Keratinocyte (primary cell): ENCODE data around the gene GZMM. TPM values are rescaled to one million over a fixed set of nuclear protein-coding genes. Genes with fewer than 3 reads are reported as not detected.

Experiments
- DNase-seq: peaks from one replicate; pipeline ENCODE4 v3.0.0-alpha.2; 2011; ENCODE audit warnings: low read depth, missing footprints, low spot score
- FAIRE-seq: peaks from 2 replicates; lab custom pipeline; 2011; peaks lifted over from hg19 to GRCh38; lab: Jason Lieb, UNC
- H2AFZ ChIP-seq: 2 replicates; pipeline ENCODE4 v1.6.0; 2012; ENCODE audit warnings: low read length, control low read depth, inconsistent platforms; ENCODE audit not compliant: control insufficient read depth
- H3K27ac ChIP-seq: 2 replicates; pipeline ENCODE4 v1.5.1; 2011; ENCODE audit warnings: low read length; ENCODE audit not compliant: control insufficient read depth, insufficient read depth
- H3K27me3 ChIP-seq: 3 replicates; pipeline ENCODE4 v1.6.0; 2011; ENCODE audit warnings: low read length; ENCODE audit not compliant: control insufficient read depth, insufficient read depth; ENCODE audit errors: extremely low read depth
- H3K36me3 ChIP-seq, 2 experiments: 2 replicates in 1 of 2; 3 replicates in 1 of 2; pipeline ENCODE4 v1.5.1; 2011; ENCODE audit warnings: low read length in 2 of 2, mild to moderate bottlenecking in 1 of 2; ENCODE audit not compliant: control insufficient read depth in 2 of 2, insufficient read depth in 2 of 2; ENCODE audit errors: extremely low read depth in 1 of 2
- H3K4me1 ChIP-seq: 3 replicates; pipeline ENCODE4 v1.5.1; 2011; ENCODE audit warnings: low read length; ENCODE audit not compliant: control insufficient read depth, insufficient read depth; ENCODE audit errors: extremely low read depth
- H3K4me2 ChIP-seq: 3 replicates; pipeline ENCODE4 v1.6.0; 2011; ENCODE audit warnings: low read depth, low read length; ENCODE audit not compliant: control insufficient read depth, insufficient read depth; ENCODE audit errors: extremely low read depth
- H3K4me3 ChIP-seq, 3 experiments: fragments of 200-600 bp in 1 of 3; sonication (generic) in 1 of 3; 2 replicates in 2 of 3; 3 replicates in 1 of 3; pipeline ENCODE4 v1.5.1; 2011 to 2016; ENCODE audit warnings: low read length in 3 of 3, mild to moderate bottlenecking in 3 of 3, control low read depth in 2 of 3, inconsistent platforms in 1 of 3, low read depth in 1 of 3, mixed read lengths in 1 of 3, mixed run types in 1 of 3, moderate library complexity in 1 of 3; ENCODE audit not compliant: control insufficient read depth in 2 of 3, insufficient read depth in 2 of 3; ENCODE audit errors: extremely low read depth in 1 of 3
- H3K79me2 ChIP-seq: 2 replicates; pipeline ENCODE4 v1.6.0; 2012; ENCODE audit warnings: low read length; ENCODE audit not compliant: control insufficient read depth, insufficient read depth
- H3K9ac ChIP-seq: 3 replicates; pipeline ENCODE4 v1.6.0; 2011; ENCODE audit warnings: low read length; ENCODE audit not compliant: control insufficient read depth, insufficient read depth; ENCODE audit errors: extremely low read depth
- H3K9me1 ChIP-seq: 3 replicates; pipeline ENCODE4 v1.6.0; 2011; ENCODE audit warnings: low read length; ENCODE audit not compliant: control insufficient read depth, insufficient read depth; ENCODE audit errors: extremely low read depth
- H3K9me3 ChIP-seq: 2 replicates; pipeline ENCODE4 v1.5.1; 2012; ENCODE audit warnings: low read depth, low read length; ENCODE audit not compliant: control insufficient read depth
- H4K20me1 ChIP-seq: 3 replicates; pipeline ENCODE4 v1.6.0; 2011; ENCODE audit warnings: low read length; ENCODE audit not compliant: control insufficient read depth, insufficient read depth; ENCODE audit errors: extremely low read depth
- CTCF ChIP-seq, 3 experiments: IDR thresholded peaks in 1 of 3; conservative IDR thresholded peaks in 1 of 3; optimal IDR thresholded peaks in 1 of 3; 2 replicates in 2 of 3; 3 replicates in 1 of 3; pipeline versions ENCODE3 to v1.5.1; 2011; ENCODE audit warnings: low read length in 3 of 3, mild to moderate bottlenecking in 3 of 3, moderate library complexity in 2 of 3, control low read depth in 1 of 3, inconsistent platforms in 1 of 3; ENCODE audit not compliant: insufficient read depth in 2 of 3; ENCODE audit errors: extremely low read depth in 1 of 3
- EZH2 ChIP-seq: IDR thresholded peaks from one replicate; pipeline ENCODE4 v1.6.1; 2012; ENCODE audit warnings: inconsistent platforms, mild to moderate bottlenecking, low read length, moderate library complexity
- dilution Hi-C: fragments of 300-500 bp; cut with MboI; formaldehyde crosslinking; loops from one replicate; pipeline ENCODE4 v1.7.0; 2020; ENCODE audit warnings: low sequenced_read_pairs; ENCODE audit not compliant: extremely low pct_ligation_motif_present
- polyA plus RNA-seq, 5 experiments: library from polyadenylated mRNA; depleted of rRNA in 3 of 5; stranded (reverse) in 3 of 5; stranded (forward) in 1 of 5; unstranded in 1 of 5; fragments of >200 nt; gene quantifications; 1 replicate in 1 of 5; 2 replicates in 3 of 5; 3 replicates in 1 of 5; pipeline versions ENCODE4 v1.2.1 to v1.2.3, GENCODE V29; 2011 to 2012; ENCODE audit warnings: missing spikeins in 2 of 5, low read depth in 1 of 5, low replicate concordance in 1 of 5

GZMM gene
- polyA plus RNA-seq, 1 donor (not counting 4 experiments of a cell fraction or from before 2014, with no cell fraction given), result not detected

GRCh38 chr19:596263-596655 is 52.4 kb downstream of the GZMM start:
- TF ChIP-seq EZH2 (no peak), CTCF (optimal IDR thresholded peaks at IDR 0.05 in 1 of 3, IDR thresholded peaks at IDR 0.05 in 1 of 3, conservative IDR thresholded peaks at IDR 0.05 in 1 of 3; ENCODE audit: extremely low read depth in 1 of 3, insufficient read depth in 2 of 3, low read length in 3 of 3) (no peak)
- H3K4me1 ChIP-seq, result no peaks in the 10 kb centered on the region
- peaks cover 2% of the 10 kb centered on the region for H4K20me1 ChIP-seq
- DNase-seq (no peak), FAIRE-seq (no peak)
- no peaks in the 10 kb centered on the region for H3K9me1 ChIP-seq
- peaks cover 31% of the 10 kb centered on the region for H3K27me3 ChIP-seq
- H3K36me3 ChIP-seq, result no peaks in the 10 kb centered on the region
- dilution Hi-C loops, result no loop called here
- H3K4me3 ChIP-seq, result no peak overlapping the region
- H3K4me2 ChIP-seq, result no peak overlapping the region
- H3K9ac ChIP-seq, result no peak overlapping the region
- no peak overlapping the region for H3K27ac ChIP-seq
- H3K9me3 ChIP-seq, result no peaks in the 10 kb centered on the region
- H2AFZ ChIP-seq, result no peak overlapping the region
- H3K79me2 ChIP-seq, result no peaks in the 10 kb centered on the region

GRCh38 chr19:597406-598315 is 53.8 kb downstream of the GZMM start:
- Histone ChIP-seq H3K4me3 (no peak overlapping the region), H3K4me2 (no peak overlapping the region), H3K9me1 (no peaks in the 10 kb centered on the region), H4K20me1 (peaks cover 2% of the 10 kb centered on the region), H3K4me1 (no peaks in the 10 kb centered on the region), H3K27ac (no peak overlapping the region), H3K9ac (no peak overlapping the region), H3K79me2 (no peaks in the 10 kb centered on the region), H3K9me3 (no peaks in the 10 kb centered on the region), H3K36me3 (no peaks in the 10 kb centered on the region), H3K27me3 (peaks cover 21% of the 10 kb centered on the region), H2AFZ (no peak overlapping the region)
- no peak for FAIRE-seq
- dilution Hi-C loops, result no loop called here
- TF ChIP-seq EZH2 (no peak), CTCF (optimal IDR thresholded peaks at IDR 0.05 in 1 of 3, IDR thresholded peaks at IDR 0.05 in 1 of 3, conservative IDR thresholded peaks at IDR 0.05 in 1 of 3; ENCODE audit: extremely low read depth in 1 of 3, insufficient read depth in 2 of 3, low read length in 3 of 3) (no peak)
- no peak for DNase-seq

Other genes starting within 250 kb of the GZMM start
- 16.3 to 21.9 TPM (median 18.4 TPM) in 3 replicates for gene MIER2, start 199.3 kb upstream of the GZMM start, polyA plus RNA-seq
- gene C2CD4C, start 134.9 kb upstream of the GZMM start, polyA plus RNA-seq, result 1.6 to 4.1 TPM (median 2.6 TPM) in 3 replicates
- 2.2 to 9.9 TPM (median 2.5 TPM) in 3 replicates for gene SHC2, start 83.0 kb upstream of the GZMM start, polyA plus RNA-seq
- 0.05 to 0.12 TPM (median 0.07 TPM) in 3 replicates for gene MADCAM1, start 47.6 kb upstream of the GZMM start, polyA plus RNA-seq
- gene TPGS1, start 36.6 kb upstream of the GZMM start, polyA plus RNA-seq, result 1.4 to 3.3 TPM (median 1.9 TPM) in 3 replicates
- 47.5 to 72.0 TPM (median 48.6 TPM) in 3 replicates for gene CDC34, start 12.3 kb upstream of the GZMM start, polyA plus RNA-seq
- 388 to 552 TPM (median 537 TPM) in 3 replicates for gene BSG, start 28.5 kb downstream of the GZMM start, polyA plus RNA-seq
- 0.13 to 0.56 TPM (median 0.26 TPM) in 3 replicates for gene HCN2, start 45.8 kb downstream of the GZMM start, polyA plus RNA-seq
- gene POLRMT, start 89.5 kb downstream of the GZMM start, polyA plus RNA-seq, result 20.9 to 53.6 TPM (median 33.3 TPM) in 3 replicates
- 0.05 TPM in 1 of 3 replicates, not detected in the others for gene FGF22, start 95.8 kb downstream of the GZMM start, polyA plus RNA-seq
- 8.2 to 30.0 TPM (median 14.8 TPM) in 3 replicates for gene RNF126, start 119.2 kb downstream of the GZMM start, polyA plus RNA-seq
- gene FSTL3, start 132.3 kb downstream of the GZMM start, polyA plus RNA-seq, result 54.4 to 105 TPM (median 66.0 TPM) in 3 replicates
- not detected in 3 replicates for gene PRSS57, start 151.4 kb downstream of the GZMM start, polyA plus RNA-seq
- 0.09 to 0.46 TPM in 2 of 3 replicates, not detected in the other for gene PALM, start 164.9 kb downstream of the GZMM start, polyA plus RNA-seq
- 17.5 to 25.4 TPM (median 25.0 TPM) in 3 replicates for gene MISP, start 207.1 kb downstream of the GZMM start, polyA plus RNA-seq